HFFc6 (cell line): ENCODE measurements around the gene MLLT11. TPM values are rescaled to one million over a fixed set of nuclear protein-coding genes. Genes with fewer than 3 reads are reported as not detected.
"Not testable (repeated sequence)": the region's sequence is repeated elsewhere in the genome, so short reads cannot be mapped to it uniquely, and the experiment has no call there.

Experiments
- DNase-seq: peaks from one replicate; pipeline ENCODE4 v3.0.0-alpha.2; 2018
- H3K27ac Mint-ChIP-seq: 2 replicates; pipeline ENCODE4 v1.8.0; 2020; ENCODE audit warnings: mild to moderate bottlenecking, mixed read lengths
- H3K27me3 Mint-ChIP-seq: 2 replicates; pipeline ENCODE4 v1.8.0; 2021; ENCODE audit warnings: mild to moderate bottlenecking, moderate library complexity, mixed read lengths; ENCODE audit not compliant: insufficient read depth
- H3K36me3 Mint-ChIP-seq: 2 replicates; pipeline ENCODE4 v1.8.0; 2021; ENCODE audit warnings: low read depth, mixed read lengths
- H3K4me1 Mint-ChIP-seq: 2 replicates; pipeline ENCODE4 v1.8.0; 2020; ENCODE audit warnings: low read depth, mixed read lengths
- H3K4me3 Mint-ChIP-seq: 2 replicates; pipeline ENCODE4 v1.8.0; 2020; ENCODE audit warnings: mild to moderate bottlenecking, moderate library complexity, mixed read lengths
- H3K9me3 Mint-ChIP-seq: 2 replicates; pipeline ENCODE4 v1.8.0; 2020; ENCODE audit warnings: mild to moderate bottlenecking, mixed read lengths
- total RNA-seq, 6 experiments: library from RNA; stranded (reverse); fragmentation: NEBNext Ultra II Directional; extraction: Animal tissue kit (Norgen Biotek cat#: 25700); gene quantifications; 2 replicates in 1 of 6; 3 replicates in 5 of 6; pipeline ENCODE4 v1.2.3, GENCODE V29; 2021
- TF ChIP-seq, protein P1 (sequence below): fragments of 200-600 bp; sonication (generic); IDR thresholded peaks from 2 replicates; pipeline ENCODE4 v1.5.0; 2021; ENCODE audit warnings: antibody characterized with exemption, mild to moderate bottlenecking

Gene MLLT11
- total RNA-seq, 6 experiments from 2014 or later: 9.3 to 11.7 (median 10.8) TPM

DNA sequence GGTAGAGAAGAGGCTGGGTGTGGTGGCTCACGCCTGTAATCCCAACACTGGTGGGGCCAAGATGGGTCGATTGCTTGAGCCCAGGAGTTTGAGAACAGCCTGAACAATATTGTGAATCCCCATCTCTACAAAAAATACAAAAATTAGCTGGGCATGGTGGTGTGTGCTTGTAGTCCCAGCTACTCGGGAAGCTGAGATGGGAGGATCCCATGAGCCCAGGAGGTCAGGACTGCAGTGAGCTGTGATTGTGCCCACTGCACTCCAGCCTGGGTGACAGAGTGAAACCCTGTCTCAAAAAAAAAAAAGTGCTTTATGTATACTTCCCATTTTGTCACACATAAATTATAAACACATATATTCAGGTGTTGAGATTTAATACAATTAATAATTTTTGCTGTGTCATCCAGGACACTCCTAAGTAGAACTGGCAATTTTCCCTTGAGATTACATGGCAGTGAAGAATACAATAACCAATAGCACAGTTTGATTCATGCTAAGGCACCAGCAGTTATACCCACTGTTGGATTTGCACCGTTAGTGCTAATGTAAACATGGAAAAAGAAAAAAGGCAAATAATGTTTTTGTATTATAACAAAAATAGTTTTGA lies 25.9 kb downstream of the MLLT11 start:
- Mint-ChIP-seq H3K36me3 (no peaks in the 10 kb centered on the region; the same call in 1 of the 2 replicates), H3K4me3 (no peak overlapping the region), H3K27ac (no peak overlapping the region), H3K4me1 (no peaks in the 10 kb centered on the region), H3K9me3 (no peaks in the 10 kb centered on the region), H3K27me3 (peaks cover 2% of the 10 kb centered on the region; the same call in 1 of the 2 replicates)
- TF ChIP-seq, protein P1, sequence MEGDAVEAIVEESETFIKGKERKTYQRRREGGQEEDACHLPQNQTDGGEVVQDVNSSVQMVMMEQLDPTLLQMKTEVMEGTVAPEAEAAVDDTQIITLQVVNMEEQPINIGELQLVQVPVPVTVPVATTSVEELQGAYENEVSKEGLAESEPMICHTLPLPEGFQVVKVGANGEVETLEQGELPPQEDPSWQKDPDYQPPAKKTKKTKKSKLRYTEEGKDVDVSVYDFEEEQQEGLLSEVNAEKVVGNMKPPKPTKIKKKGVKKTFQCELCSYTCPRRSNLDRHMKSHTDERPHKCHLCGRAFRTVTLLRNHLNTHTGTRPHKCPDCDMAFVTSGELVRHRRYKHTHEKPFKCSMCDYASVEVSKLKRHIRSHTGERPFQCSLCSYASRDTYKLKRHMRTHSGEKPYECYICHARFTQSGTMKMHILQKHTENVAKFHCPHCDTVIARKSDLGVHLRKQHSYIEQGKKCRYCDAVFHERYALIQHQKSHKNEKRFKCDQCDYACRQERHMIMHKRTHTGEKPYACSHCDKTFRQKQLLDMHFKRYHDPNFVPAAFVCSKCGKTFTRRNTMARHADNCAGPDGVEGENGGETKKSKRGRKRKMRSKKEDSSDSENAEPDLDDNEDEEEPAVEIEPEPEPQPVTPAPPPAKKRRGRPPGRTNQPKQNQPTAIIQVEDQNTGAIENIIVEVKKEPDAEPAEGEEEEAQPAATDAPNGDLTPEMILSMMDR: no peak
- DNase-seq: no peak

- not testable (repeated sequence) for DNase-seq, H3K36me3 Mint-ChIP-seq, H3K9me3 Mint-ChIP-seq, H3K27me3 Mint-ChIP-seq, H3K4me3 Mint-ChIP-seq
- peaks cover 11% of the 10 kb centered on the region for H3K4me1 Mint-ChIP-seq
- H3K27ac Mint-ChIP-seq: peak overlapping the region; percentile 65; the same call in 1 of the 2 replicates
Measured at GRCh38 chr1:151097426-151097825, 37.2 kb downstream of the MLLT11 start.

DNA sequence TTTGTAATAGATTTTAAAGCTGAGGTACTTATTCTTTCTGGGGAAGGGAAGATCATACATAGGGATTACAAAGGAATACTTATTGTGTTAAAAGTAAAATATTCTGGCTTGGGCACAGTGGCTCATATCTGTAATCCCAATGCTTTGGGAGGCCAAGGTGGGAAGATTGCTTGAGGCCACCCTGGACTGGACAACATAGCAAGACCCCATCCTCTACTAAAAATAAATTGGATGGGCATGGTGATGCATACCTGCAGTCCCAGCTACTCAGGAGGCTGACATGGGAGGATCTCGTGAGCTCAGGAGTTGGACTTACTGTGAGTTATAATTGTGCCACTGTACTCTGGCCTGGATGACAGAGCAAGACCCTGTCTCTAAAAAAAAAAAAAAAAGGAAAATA lies 37.9 kb downstream of the MLLT11 start:
- Mint-ChIP-seq H3K27ac (no peak overlapping the region), H3K27me3 (no peaks in the 10 kb centered on the region; the same call in none of the 2 replicates), H3K36me3 (peaks cover 10% of the 10 kb centered on the region), H3K4me3 (no peak overlapping the region), H3K9me3 (no peaks in the 10 kb centered on the region), H3K4me1 (peaks cover 11% of the 10 kb centered on the region)
- no peak for DNase-seq
- TF ChIP-seq, protein P1: no peak

DNA sequence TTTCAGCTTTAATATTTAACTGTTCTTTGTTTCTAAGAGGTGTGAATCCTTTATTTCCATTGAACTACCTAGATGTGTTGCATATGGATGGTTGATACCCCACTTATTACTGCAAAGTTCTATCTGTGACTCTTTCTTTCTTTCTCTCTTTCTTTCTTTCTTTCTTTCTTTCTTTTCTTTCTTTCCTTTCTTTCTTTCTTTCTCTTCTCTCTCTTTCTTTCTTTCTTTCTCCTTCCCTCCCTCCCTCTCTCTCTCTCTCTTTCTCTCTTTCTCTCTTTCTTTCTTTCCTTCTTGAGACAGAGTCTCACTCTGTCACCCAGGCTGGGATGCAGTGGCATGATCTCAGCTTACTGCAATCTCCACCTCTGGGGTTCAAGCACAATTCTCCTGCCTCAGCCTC lies 44.4 kb downstream of the MLLT11 start:
- TF ChIP-seq, protein P1: no peak
- Mint-ChIP-seq H3K27ac (no peak overlapping the region), H3K36me3 (peaks cover 8% of the 10 kb centered on the region), H3K4me1 (peaks cover 16% of the 10 kb centered on the region), H3K27me3 (no peaks in the 10 kb centered on the region), H3K4me3 (no peak overlapping the region), H3K9me3 (no peaks in the 10 kb centered on the region)
- DNase-seq: no peak

DNA sequence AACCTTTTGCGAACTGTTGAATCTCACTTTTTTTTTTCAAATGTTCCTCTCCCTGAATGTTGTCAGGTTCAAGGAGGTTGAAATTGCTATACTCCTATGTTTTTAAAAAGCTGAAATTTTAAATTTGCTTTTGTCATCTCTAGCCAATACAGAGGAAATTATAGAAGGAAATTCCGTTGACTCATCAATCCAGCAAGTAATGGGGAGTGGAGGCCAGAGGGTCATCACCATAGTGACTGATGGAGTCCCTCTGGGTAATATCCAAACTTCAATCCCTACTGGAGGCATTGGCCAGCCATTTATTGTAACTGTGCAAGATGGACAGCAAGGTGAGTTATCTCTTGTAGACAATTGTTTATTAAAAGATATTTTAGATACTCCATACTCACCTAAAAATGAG lies 46.7 kb downstream of the MLLT11 start:
- H3K9me3 Mint-ChIP-seq: no peaks in the 10 kb centered on the region
- H3K27ac Mint-ChIP-seq: peak overlapping the region; percentile 73

DNA sequence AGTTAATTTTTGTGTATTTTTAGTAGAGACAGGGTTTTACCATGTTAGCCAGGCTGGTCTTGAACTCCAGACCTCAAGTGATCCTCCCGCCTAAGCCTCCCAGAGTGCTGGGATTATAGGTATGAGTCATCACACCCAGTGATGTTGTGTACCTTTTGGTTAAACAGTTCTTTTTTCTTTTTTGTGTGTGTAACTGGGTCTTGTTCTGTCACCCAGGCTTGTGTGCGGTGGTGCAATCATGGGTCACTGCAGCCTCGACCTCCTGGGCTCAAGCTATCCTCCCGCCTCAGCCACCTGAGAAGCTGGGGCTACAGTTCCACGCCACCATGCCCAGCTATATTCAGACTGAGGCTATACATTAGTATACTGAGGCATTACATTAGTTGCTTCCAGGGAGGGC lies 48.1 kb downstream of the MLLT11 start:
- TF ChIP-seq, protein P1: no peak
- Mint-ChIP-seq H3K27me3 (no peaks in the 10 kb centered on the region), H3K9me3 (no peaks in the 10 kb centered on the region), H3K4me1 (peaks cover 16% of the 10 kb centered on the region), H3K27ac (no peak overlapping the region), H3K4me3 (no peak overlapping the region), H3K36me3 (peaks cover 8% of the 10 kb centered on the region)
- no peak for DNase-seq

More for the DNA sequence above, 46.7 kb downstream of the MLLT11 start:
- TF ChIP-seq, protein P1: no peak
- DNase-seq: peak; percentile 45
- H3K27me3 Mint-ChIP-seq: no peaks in the 10 kb centered on the region
- H3K4me3 Mint-ChIP-seq: peak overlapping the region; percentile 35; the same call in 1 of the 2 replicates
- H3K36me3 Mint-ChIP-seq: peaks cover 8% of the 10 kb centered on the region
- H3K4me1 Mint-ChIP-seq: peaks cover 16% of the 10 kb centered on the region
